Measurements from ENCODE around the gene PRSS1.
"Not testable (repeated sequence)": the region's sequence is repeated elsewhere in the genome, so short reads cannot be mapped to it uniquely, and the experiment has no call there.

The PRSS1 gene

DNA sequence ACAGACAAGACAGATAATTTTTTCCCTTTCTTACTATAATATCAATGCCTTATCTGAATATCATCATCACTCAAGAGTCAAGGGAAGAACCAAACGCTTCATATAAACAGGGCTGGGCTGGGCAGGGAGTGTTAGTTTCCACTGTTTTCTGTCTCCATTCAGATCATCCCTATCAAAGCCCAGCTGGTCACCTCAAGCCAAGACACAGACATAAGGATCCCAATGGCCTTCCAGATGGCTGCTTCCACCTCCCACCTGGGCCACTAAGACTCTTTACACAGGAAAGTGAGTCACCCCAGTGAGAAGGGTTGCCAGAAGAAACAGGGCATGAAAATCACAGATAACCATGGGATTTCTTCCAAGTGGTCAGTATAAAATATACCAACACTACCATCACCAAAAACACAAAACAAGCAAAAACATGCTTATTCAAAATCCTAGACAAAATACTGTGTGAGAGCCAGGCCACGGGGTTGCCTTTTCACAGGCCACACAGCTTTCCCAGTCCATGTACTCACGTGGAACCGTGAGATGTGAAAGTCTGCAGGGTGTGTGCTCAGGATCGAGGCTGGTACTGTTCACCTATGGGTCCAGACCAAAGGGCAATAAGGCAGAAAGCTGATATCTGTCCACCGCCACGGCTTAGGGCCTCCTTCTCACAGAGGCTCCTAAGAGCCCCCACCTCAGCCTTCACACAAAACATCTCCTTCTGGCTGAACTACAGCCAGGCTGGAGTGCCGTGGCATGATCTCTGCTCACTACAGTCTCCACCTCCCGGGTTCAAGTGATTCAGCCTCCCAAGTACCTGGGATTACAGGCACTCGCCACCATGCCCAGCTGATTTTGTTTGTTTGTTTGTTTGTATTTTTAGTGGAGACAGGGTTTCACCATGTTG lies 5.7 kb downstream of the PRSS1 start:
- TF ChIP-seq, protein P1, sequence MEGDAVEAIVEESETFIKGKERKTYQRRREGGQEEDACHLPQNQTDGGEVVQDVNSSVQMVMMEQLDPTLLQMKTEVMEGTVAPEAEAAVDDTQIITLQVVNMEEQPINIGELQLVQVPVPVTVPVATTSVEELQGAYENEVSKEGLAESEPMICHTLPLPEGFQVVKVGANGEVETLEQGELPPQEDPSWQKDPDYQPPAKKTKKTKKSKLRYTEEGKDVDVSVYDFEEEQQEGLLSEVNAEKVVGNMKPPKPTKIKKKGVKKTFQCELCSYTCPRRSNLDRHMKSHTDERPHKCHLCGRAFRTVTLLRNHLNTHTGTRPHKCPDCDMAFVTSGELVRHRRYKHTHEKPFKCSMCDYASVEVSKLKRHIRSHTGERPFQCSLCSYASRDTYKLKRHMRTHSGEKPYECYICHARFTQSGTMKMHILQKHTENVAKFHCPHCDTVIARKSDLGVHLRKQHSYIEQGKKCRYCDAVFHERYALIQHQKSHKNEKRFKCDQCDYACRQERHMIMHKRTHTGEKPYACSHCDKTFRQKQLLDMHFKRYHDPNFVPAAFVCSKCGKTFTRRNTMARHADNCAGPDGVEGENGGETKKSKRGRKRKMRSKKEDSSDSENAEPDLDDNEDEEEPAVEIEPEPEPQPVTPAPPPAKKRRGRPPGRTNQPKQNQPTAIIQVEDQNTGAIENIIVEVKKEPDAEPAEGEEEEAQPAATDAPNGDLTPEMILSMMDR (IDR thresholded peaks at IDR 0.05; ENCODE audit: extremely low read depth, insufficient read depth, missing control alignments) = no peak
- no peak for DNase-seq (ENCODE audit: low spot score)
- in situ Hi-C loops (cut with MboI; ENCODE audit: low pct_unique_long_range_greater_than_20kb, low sequenced_read_pairs, unreplicated experiment) = no loop called here

- DNase-seq (ENCODE audit: low spot score); in situ Hi-C loops (cut with MboI; ENCODE audit: low pct_unique_long_range_greater_than_20kb, low sequenced_read_pairs, unreplicated experiment): not testable (repeated sequence)
Measured at GRCh38 chr7:142758312-142758711, 9.0 kb downstream of the PRSS1 start.

DNA sequence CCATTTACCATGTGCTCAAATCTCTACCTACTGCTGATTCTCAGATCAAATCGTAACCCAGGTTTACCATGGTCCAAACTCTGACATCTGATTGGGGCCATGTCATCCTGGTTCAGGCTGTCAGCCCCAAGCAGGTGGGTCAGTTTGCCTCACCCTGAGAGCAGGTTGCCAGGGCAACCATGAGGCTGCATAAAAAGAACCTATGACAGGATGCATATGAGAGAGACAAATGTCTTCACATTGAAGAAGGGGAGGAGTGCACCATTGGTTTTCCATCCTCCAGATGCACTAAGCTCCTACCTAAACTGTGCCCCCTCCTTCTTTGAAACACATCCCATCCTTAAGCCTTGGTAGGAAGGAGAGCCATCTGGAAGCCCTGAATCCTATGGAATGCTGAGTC lies 10.2 kb downstream of the PRSS1 start:
- TF ChIP-seq, protein P1 (IDR thresholded peaks at IDR 0.05; ENCODE audit: extremely low read depth, insufficient read depth, missing control alignments) = no peak
- in situ Hi-C loops (cut with MboI; ENCODE audit: low pct_unique_long_range_greater_than_20kb, low sequenced_read_pairs, unreplicated experiment) = no loop called here
- DNase-seq (ENCODE audit: low spot score) = no peak

GRCh38 chr7:142760071-142760642 lies 10.9 kb downstream of the PRSS1 start:
- in situ Hi-C loops (cut with MboI; ENCODE audit: low pct_unique_long_range_greater_than_20kb, low sequenced_read_pairs, unreplicated experiment) = no loop called here
- DNase-seq (ENCODE audit: low spot score) = no peak
- TF ChIP-seq, protein P1 (IDR thresholded peaks at IDR 0.05; ENCODE audit: extremely low read depth, insufficient read depth, missing control alignments) = no peak

GRCh38 chr7:142761606-142762005 lies 12.3 kb downstream of the PRSS1 start:
- DNase-seq (ENCODE audit: low spot score); in situ Hi-C loops (cut with MboI; ENCODE audit: low pct_unique_long_range_greater_than_20kb, low sequenced_read_pairs, unreplicated experiment): not testable (repeated sequence)

GRCh38 chr7:142762104-142762503 lies 12.8 kb downstream of the PRSS1 start:
- TF ChIP-seq, protein P1 (IDR thresholded peaks at IDR 0.05; ENCODE audit: extremely low read depth, insufficient read depth, missing control alignments) = no peak
- in situ Hi-C loops (cut with MboI; ENCODE audit: low pct_unique_long_range_greater_than_20kb, low sequenced_read_pairs, unreplicated experiment) = no loop called here

DNA sequence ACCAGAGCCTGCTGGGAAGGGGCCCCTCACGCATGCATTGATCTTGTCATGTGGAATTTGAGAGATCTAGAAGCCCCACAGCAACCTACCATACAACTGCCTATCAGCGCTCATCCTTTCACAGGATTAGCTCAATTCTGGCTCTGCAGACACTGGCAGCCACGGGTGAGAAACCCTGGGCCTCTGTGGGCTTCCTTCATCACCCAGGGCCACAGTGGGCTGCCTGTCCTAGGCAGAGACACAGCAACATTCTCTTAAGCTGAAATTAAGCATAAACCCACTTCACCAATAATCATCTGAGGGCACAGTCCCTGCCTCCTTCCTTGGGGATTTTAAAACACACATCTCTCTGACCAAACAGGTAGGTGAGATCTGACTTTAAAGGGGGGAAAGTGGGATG lies 18.2 kb downstream of the PRSS1 start:
- DNase-seq (ENCODE audit: low spot score) = no peak
- TF ChIP-seq, protein P1 (IDR thresholded peaks at IDR 0.05; ENCODE audit: extremely low read depth, insufficient read depth, missing control alignments) = no peak
- in situ Hi-C loops (cut with MboI; ENCODE audit: low pct_unique_long_range_greater_than_20kb, low sequenced_read_pairs, unreplicated experiment) = no loop called here

More at GRCh38 chr7:142762104-142762503, 12.8 kb downstream of the PRSS1 start:
- no peak for DNase-seq (ENCODE audit: low spot score)

All from GM13977 (cell line).